Measurements from ENCODE around the gene SORD. TPM values are rescaled to one million over a fixed set of nuclear protein-coding genes. Genes with fewer than 3 reads are reported as not detected.

SORD gene
- total RNA-seq, 1 donor from 2014 or later: 15.5 TPM

DNA sequence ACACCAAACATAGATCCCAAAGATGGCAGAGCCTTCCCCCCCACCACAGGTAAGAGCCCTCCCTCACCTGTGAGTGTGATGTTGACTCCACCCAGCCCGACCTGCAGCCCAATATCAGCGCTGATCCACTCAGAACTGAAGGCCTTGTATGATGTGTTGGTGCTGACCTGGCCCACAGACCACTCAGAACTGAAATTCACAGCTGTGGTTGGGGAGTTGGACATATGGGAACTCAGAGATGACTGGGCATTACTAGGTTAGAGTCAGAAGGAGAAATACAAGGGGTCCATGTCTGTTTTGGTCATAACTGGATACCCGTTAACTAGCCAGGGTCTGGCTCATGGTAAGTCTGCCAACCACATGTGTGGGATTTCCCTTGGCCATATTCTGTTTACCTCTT lies 98.0 kb downstream of the SORD start:
- CTCF ChIA-PET: no interaction called here
- DNase-seq (no peak), ATAC-seq (ENCODE audit: low read depth) (no peak)
- Mint-ChIP-seq H3K27me3 (peaks cover 62% of the 10 kb centered on the region), H3K9me3 (no peaks in the 10 kb centered on the region), H3K36me3 (ENCODE audit: low read depth) (no peaks in the 10 kb centered on the region), H3K4me3 (no peak overlapping the region), H3K27ac (no peak overlapping the region), H3K4me1 (peaks cover 21% of the 10 kb centered on the region)
- POLR2A ChIA-PET: no interaction called here
- TF ChIP-seq, protein P1, sequence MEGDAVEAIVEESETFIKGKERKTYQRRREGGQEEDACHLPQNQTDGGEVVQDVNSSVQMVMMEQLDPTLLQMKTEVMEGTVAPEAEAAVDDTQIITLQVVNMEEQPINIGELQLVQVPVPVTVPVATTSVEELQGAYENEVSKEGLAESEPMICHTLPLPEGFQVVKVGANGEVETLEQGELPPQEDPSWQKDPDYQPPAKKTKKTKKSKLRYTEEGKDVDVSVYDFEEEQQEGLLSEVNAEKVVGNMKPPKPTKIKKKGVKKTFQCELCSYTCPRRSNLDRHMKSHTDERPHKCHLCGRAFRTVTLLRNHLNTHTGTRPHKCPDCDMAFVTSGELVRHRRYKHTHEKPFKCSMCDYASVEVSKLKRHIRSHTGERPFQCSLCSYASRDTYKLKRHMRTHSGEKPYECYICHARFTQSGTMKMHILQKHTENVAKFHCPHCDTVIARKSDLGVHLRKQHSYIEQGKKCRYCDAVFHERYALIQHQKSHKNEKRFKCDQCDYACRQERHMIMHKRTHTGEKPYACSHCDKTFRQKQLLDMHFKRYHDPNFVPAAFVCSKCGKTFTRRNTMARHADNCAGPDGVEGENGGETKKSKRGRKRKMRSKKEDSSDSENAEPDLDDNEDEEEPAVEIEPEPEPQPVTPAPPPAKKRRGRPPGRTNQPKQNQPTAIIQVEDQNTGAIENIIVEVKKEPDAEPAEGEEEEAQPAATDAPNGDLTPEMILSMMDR (IDR thresholded peaks at IDR 0.05): no peak
- intact Hi-C loops (cut with micrococcal nuclease): no loop called here

DNA sequence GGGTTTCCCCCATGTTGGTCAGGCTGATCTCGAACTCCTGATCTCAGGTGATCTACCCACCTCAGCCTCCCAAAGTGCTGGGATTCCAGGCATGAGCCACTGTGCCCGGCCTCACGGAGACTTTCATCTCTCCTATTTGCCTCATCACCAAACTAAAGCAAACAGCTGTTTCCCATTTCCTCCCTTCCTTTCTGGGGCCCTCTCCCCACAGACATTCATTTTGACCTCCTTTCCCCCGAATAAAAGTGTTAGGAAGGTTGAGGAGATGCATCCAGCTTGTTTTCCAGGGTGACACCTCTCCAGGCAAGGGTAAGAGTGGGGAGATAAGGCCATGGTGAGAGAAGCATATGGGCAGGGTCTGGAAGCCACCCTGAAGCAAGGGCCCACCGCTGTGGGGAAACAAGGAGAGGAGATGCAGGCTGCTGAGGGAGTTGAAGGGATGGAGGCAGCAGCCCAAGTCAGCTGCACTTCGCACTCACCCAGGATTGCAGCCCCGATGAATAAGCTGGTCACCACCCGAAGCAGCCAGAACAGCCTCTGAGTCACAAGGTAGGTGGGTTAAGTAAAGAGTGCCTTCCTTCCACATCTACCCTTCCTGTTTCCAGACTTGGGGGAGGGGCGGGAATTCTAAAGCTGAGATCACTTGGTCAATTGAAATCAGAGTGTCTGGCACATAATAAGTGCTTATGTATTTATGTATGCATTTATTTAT lies 98.9 kb downstream of the SORD start:
- Mint-ChIP-seq H3K27ac (no peak overlapping the region), H3K27me3 (peaks cover 61% of the 10 kb centered on the region), H3K9me3 (no peaks in the 10 kb centered on the region), H3K36me3 (ENCODE audit: low read depth) (no peaks in the 10 kb centered on the region), H3K4me3 (no peak overlapping the region), H3K4me1 (peaks cover 14% of the 10 kb centered on the region)
- TF ChIP-seq, protein P1 (IDR thresholded peaks at IDR 0.05): no peak
- ATAC-seq (ENCODE audit: low read depth) (no peak), DNase-seq (no peak)
- POLR2A ChIA-PET: no interaction called here
- intact Hi-C loops (cut with micrococcal nuclease): no loop called here
- CTCF ChIA-PET: no interaction called here

DNA sequence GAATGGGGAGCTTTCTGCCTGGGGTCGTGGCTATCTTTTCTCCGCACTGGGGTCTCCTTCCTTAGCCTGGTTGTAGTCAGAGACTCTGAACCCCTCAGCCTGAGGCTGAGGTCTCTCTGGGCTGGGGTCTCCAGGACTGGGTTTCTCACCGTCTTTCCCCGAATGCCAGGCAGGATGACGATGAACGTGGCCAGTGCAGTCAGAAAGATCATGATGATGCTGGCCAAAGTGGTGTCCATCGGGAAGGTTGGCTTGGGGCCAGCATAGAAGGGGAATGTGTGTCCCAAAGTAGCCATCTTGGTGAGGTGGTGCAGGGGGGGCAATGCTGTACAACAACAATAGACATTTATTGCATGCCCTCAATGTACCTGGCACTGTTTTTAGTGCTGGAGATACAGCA lies 99.7 kb downstream of the SORD start:
- intact Hi-C loops (cut with micrococcal nuclease): no loop called here
- H3K27me3 Mint-ChIP-seq: peaks cover 57% of the 10 kb centered on the region
- CTCF ChIA-PET: interaction anchor here (1.4 kb wide), 1 partner anchor 156 kb away, joined by 4 read pairs; no protein-coding TSS in a partner anchor
- no peak for DNase-seq
- no peak for ATAC-seq (ENCODE audit: low read depth)
- peaks cover 6% of the 10 kb centered on the region for H3K4me1 Mint-ChIP-seq
- no peak overlapping the region for H3K27ac Mint-ChIP-seq
- POLR2A ChIA-PET: no interaction called here
- H3K9me3 Mint-ChIP-seq: no peaks in the 10 kb centered on the region
- TF ChIP-seq, protein P1 (IDR thresholded peaks at IDR 0.05): no peak
- no peak overlapping the region for H3K4me3 Mint-ChIP-seq
- no peaks in the 10 kb centered on the region for H3K36me3 Mint-ChIP-seq (ENCODE audit: low read depth)

DNA sequence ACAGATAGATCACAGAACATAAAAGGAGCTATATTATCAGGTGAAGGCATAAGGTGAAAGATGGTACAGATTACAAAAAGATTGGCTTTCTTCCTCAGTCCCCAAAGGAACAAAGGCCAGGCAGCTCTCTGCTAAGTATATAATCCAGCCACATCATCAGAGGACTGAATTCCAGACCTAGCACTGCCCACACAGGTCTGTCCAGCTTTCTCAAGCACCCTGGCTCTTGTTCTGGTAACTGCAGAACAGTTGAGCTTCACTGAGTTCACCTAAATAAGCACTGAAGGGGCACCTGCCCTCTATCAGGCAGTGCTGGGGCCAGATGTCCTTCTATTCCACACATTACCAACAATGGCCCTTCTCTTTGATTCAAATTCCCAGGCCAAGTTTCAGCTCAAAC lies 100.4 kb downstream of the SORD start:
- ChIA-PET CTCF (interaction anchor here (1.4 to 1.9 kb wide), 2 partner anchors 153 to 155 kb away, joined by 4 read pairs; no protein-coding TSS in a partner anchor), POLR2A (no interaction called here)
- DNase-seq: no peak
- no peak overlapping the region for H3K4me3 Mint-ChIP-seq
- no peaks in the 10 kb centered on the region for H3K36me3 Mint-ChIP-seq (ENCODE audit: low read depth)
- H3K4me1 Mint-ChIP-seq: peaks cover under 1% of the 10 kb centered on the region
- intact Hi-C loops (cut with micrococcal nuclease): no loop called here
- H3K27ac Mint-ChIP-seq: no peak overlapping the region
- no peak for ATAC-seq (ENCODE audit: low read depth)
- peaks cover 57% of the 10 kb centered on the region for H3K27me3 Mint-ChIP-seq
- TF ChIP-seq, protein P1 (IDR thresholded peaks at IDR 0.05): no peak
- no peaks in the 10 kb centered on the region for H3K9me3 Mint-ChIP-seq

DNA sequence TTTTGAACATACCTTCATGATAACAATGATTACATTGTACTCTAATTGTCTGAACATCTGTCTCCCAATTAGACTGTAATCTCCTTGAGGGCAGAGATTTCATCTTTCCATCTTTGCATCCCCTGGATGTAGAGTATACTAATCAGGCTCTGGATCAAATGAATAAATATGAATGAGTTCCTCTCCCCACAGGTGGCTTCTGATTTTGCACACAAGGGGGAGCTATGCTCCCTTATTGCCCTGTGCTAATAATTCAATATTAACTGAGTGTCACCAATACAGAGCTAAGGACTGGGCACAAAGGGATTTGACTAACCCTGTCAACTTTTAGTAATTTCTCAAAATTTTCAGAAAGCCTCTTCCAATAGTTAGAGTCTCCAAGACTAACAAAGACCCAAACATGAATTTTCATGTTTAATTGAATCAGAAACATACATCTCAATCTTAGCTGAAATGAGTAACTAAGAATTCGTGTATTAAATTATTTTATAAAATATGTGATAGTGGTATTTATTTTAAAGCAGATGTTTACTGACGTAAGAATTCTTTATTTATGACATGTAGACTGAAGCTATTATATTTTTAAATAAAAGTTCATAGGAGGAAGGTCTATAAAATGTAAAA lies 103.7 kb downstream of the SORD start:
- ChIA-PET POLR2A (interaction anchor here (0.7 to 1.1 kb wide), 2 partner anchors 75 to 153 kb away, joined by 3 to 4 read pairs; no protein-coding TSS in a partner anchor), CTCF (interaction anchor here (0.7 to 1.9 kb wide), 15 partner anchors 8 to 487 kb away, joined by 3 to 19 read pairs (median 4); a partner anchor contains a TSS)
- Mint-ChIP-seq H3K4me3 (no peak overlapping the region), H3K36me3 (ENCODE audit: low read depth) (no peaks in the 10 kb centered on the region), H3K4me1 (peaks cover 7% of the 10 kb centered on the region), H3K27ac (no peak overlapping the region), H3K27me3 (peaks cover 59% of the 10 kb centered on the region), H3K9me3 (no peaks in the 10 kb centered on the region)
- peak; percentile 68 for ATAC-seq (ENCODE audit: low read depth)
- DNase-seq: no peak
- intact Hi-C loops (cut with micrococcal nuclease): loop anchor here (1.0 to 2.0 kb wide), 3 partner anchors 273 to 488 kb away; no protein-coding TSS in a partner anchor
- TF ChIP-seq, protein P1 (IDR thresholded peaks at IDR 0.05): no peak

Measured in activated B cell treated with CpG ODN at 0.5 μM for 24 hours (primary cell).